Thyroid gland (tissue), 4 donors: ENCODE results near the gene BCKDHA.

Experiments used
- POLR2A ChIP-seq, 2 donors: fragments of 450-650 bp; IDR thresholded peaks; one replicate each; pipeline ENCODE4 v1.6.1; 2017; ENCODE audit warnings: antibody characterized with exemption in 2 of 2, mild to moderate bottlenecking in 2 of 2, moderate library complexity in 1 of 2
- TF ChIP-seq, protein P1 (sequence below), 6 experiments: fragments of 200-600 bp in 3 of 6; fragments of 450-650 bp in 3 of 6; sonication (generic) in 3 of 6; IDR thresholded peaks; one replicate each; pipeline ENCODE4 v1.5.1; 2016 to 2019; ENCODE audit warnings: antibody characterized with exemption in 6 of 6, mild to moderate bottlenecking in 2 of 6, inconsistent platforms in 1 of 6, moderate library complexity in 1 of 6

DNA sequence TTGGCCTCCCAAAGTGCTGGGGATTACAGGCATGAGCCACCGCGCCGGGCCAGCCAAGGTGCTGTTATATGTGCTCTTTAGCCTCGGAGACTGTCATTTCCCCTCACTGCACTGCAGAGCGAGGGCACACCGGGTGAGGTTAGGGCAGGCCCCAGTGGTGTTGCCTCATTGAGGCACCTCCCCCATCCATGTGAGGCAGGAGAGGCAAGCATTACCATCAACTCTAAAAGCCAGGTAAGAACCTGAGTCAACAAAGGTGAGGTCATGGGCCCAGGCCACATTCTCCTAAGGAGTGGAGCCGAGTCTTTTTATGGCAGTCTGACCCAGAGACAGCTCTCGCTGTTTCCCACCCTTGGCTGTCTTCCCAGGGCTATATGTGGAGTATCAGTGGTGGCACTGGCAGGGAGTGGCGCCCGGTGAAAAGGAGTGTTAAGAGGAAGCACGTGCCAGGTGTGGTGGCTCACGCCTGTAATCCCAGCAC lies 18.6 kb downstream of the BCKDHA start:
- TF ChIP-seq, protein P1, sequence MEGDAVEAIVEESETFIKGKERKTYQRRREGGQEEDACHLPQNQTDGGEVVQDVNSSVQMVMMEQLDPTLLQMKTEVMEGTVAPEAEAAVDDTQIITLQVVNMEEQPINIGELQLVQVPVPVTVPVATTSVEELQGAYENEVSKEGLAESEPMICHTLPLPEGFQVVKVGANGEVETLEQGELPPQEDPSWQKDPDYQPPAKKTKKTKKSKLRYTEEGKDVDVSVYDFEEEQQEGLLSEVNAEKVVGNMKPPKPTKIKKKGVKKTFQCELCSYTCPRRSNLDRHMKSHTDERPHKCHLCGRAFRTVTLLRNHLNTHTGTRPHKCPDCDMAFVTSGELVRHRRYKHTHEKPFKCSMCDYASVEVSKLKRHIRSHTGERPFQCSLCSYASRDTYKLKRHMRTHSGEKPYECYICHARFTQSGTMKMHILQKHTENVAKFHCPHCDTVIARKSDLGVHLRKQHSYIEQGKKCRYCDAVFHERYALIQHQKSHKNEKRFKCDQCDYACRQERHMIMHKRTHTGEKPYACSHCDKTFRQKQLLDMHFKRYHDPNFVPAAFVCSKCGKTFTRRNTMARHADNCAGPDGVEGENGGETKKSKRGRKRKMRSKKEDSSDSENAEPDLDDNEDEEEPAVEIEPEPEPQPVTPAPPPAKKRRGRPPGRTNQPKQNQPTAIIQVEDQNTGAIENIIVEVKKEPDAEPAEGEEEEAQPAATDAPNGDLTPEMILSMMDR (IDR thresholded peaks at IDR 0.05), result no peak
- no peak for TF ChIP-seq POLR2A (IDR thresholded peaks at IDR 0.05)
